Endothelial cell of umbilical vein (primary cell): ENCODE measurements around the gene MEN1. TPM values are rescaled to one million over a fixed set of nuclear protein-coding genes. Genes with fewer than 3 reads are reported as not detected.

ENCODE experiments used
- BruUV-seq: library from RNA; stranded (reverse); fragments of 400-500 nt; replicated peaks from 2 replicates; lab custom pipeline; 2021; lab: Mats Ljungman, UMichigan
- CTCF ChIA-PET: fragments of 300-600, 350-600 bp; sonication (Branson Sonifier 250); formaldehyde crosslinking; loops from one replicate; lab custom pipeline; 2021; ENCODE audit warnings: antibody characterized with exemption, inconsistent platforms; lab: Charles Lee
- POLR2A ChIA-PET: fragments of 300-600, 350-600 bp; sonication (Branson Sonifier 250); formaldehyde crosslinking; loops from one replicate; lab custom pipeline; 2021; ENCODE audit warnings: antibody characterized with exemption, inconsistent platforms; lab: Charles Lee
- DNase-seq: peaks from one replicate; pipeline ENCODE4 v3.0.0-alpha.2; 2011; ENCODE audit warnings: low read depth, low spot score
- FAIRE-seq: peaks from 2 replicates; lab custom pipeline; 2011; peaks lifted over from hg19 to GRCh38; lab: Jason Lieb, UNC
- H2AFZ ChIP-seq: 2 replicates; pipeline ENCODE4 v1.6.0; 2012; ENCODE audit warnings: low read depth, low read length, control low read depth, inconsistent platforms
- H3K27ac ChIP-seq: 2 replicates; pipeline ENCODE4 v1.5.1; 2011; ENCODE audit warnings: low read depth, mild to moderate bottlenecking, control low read depth, low read length, moderate library complexity; ENCODE audit not compliant: insufficient read depth
- H3K27me3 ChIP-seq, 2 experiments: 2 replicates each; pipeline versions ENCODE4 v1.6.0 to v1.6.1; 2011; ENCODE audit warnings: low read length in 2 of 2, mixed read lengths in 1 of 2; ENCODE audit not compliant: control insufficient read depth in 2 of 2, insufficient read depth in 2 of 2
- H3K36me3 ChIP-seq, 2 experiments: 2 replicates in 1 of 2; 3 replicates in 1 of 2; pipeline ENCODE4 v1.5.1; 2011; ENCODE audit warnings: low read length in 2 of 2, mild to moderate bottlenecking in 1 of 2, moderate library complexity in 1 of 2; ENCODE audit not compliant: control insufficient read depth in 2 of 2, insufficient read depth in 2 of 2; ENCODE audit errors: extremely low read depth in 1 of 2
- H3K4me1 ChIP-seq: 3 replicates; pipeline ENCODE4 v1.5.1; 2011; ENCODE audit warnings: mild to moderate bottlenecking, low read length; ENCODE audit not compliant: control insufficient read depth, insufficient read depth; ENCODE audit errors: extremely low read depth
- H3K4me2 ChIP-seq: 2 replicates; pipeline ENCODE4 v1.6.1; 2011; ENCODE audit warnings: low read length, control low read depth, mixed read lengths; ENCODE audit not compliant: insufficient read depth
- H3K4me3 ChIP-seq, 3 experiments: fragments of 200-600 bp in 1 of 3; sonication (generic), shearing (Covaris generic) in 1 of 3; replicated peaks in 1 of 3; 2 replicates each; pipeline ENCODE4 v1.5.1; 2011 to 2016; ENCODE audit warnings: control low read depth in 3 of 3, low read length in 3 of 3, mild to moderate bottlenecking in 2 of 3, inconsistent platforms in 1 of 3, low read depth in 1 of 3, moderate library complexity in 1 of 3; ENCODE audit not compliant: insufficient read depth in 1 of 3
- H3K79me2 ChIP-seq: 2 replicates; pipeline ENCODE4 v1.6.0; 2012; ENCODE audit warnings: low read length, inconsistent platforms; ENCODE audit not compliant: control insufficient read depth, insufficient read depth
- H3K9ac ChIP-seq: replicated peaks from 2 replicates; pipeline ENCODE3; 2011; ENCODE audit warnings: low read length, control low read depth; ENCODE audit not compliant: insufficient read depth; ENCODE audit errors: extremely low read depth
- H3K9me1 ChIP-seq: replicated peaks from 3 replicates; pipeline ENCODE4 v1.6.0; 2011; ENCODE audit warnings: mild to moderate bottlenecking, low read length; ENCODE audit not compliant: control insufficient read depth, insufficient read depth; ENCODE audit errors: extremely low read depth
- H3K9me3 ChIP-seq: replicated peaks from 2 replicates; pipeline ENCODE4 v1.5.1; 2012; ENCODE audit warnings: low read length, inconsistent platforms; ENCODE audit not compliant: control insufficient read depth, insufficient read depth
- H4K20me1 ChIP-seq: replicated peaks from 2 replicates; pipeline ENCODE3; 2011; ENCODE audit warnings: mild to moderate bottlenecking, low read length; ENCODE audit not compliant: control insufficient read depth, insufficient read depth; ENCODE audit errors: extremely low read depth
- FOS ChIP-seq: IDR thresholded peaks from 2 replicates; pipeline ENCODE4 v1.6.1; 2011; ENCODE audit warnings: mild to moderate bottlenecking, low read length, moderate library complexity, borderline replicate concordance; ENCODE audit not compliant: insufficient read depth
- JUN ChIP-seq: IDR thresholded peaks from 2 replicates; pipeline ENCODE4 v1.6.1; 2011; ENCODE audit warnings: borderline replicate concordance, low read depth; ENCODE audit not compliant: insufficient read length, insufficient read depth
- POLR2A ChIP-seq: IDR thresholded peaks from 2 replicates; pipeline ENCODE4 v1.6.1; 2012; ENCODE audit warnings: low read depth, mild to moderate bottlenecking, control low read depth, low read length
- POLR2AphosphoS5 ChIP-seq: IDR thresholded peaks from 2 replicates; pipeline ENCODE4 v1.6.1; 2012; ENCODE audit warnings: low read depth, mild to moderate bottlenecking, control low read depth, low read length, moderate library complexity; ENCODE audit not compliant: insufficient read depth
- dilution Hi-C: fragments of 300-500 bp; cut with MboI; formaldehyde crosslinking; loops from one replicate; pipeline ENCODE4 v1.15.0; 2019; ENCODE audit warnings: low sequenced_read_pairs; ENCODE audit not compliant: extremely low pct_ligation_motif_present
- intact Hi-C: fragments of 100-400 bp; cut with micrococcal nuclease; formaldehyde crosslinking; loops from one replicate; pipeline ENCODE4 v1.10.0; 2022
- polyA plus RNA-seq, 4 experiments: library from polyadenylated mRNA; depleted of rRNA in 3 of 4; stranded (reverse) in 3 of 4; unstranded in 1 of 4; fragments of >200 nt; gene quantifications; 2 replicates each; pipeline versions ENCODE4 v1.2.1 to v1.2.3, GENCODE V29; 2011 to 2012; ENCODE audit warnings: missing spikeins in 1 of 4
- total RNA-seq: library from RNA; stranded (reverse); gene quantifications from 2 replicates; pipeline ENCODE4 v1.2.3, GENCODE V29; 2021
- TF ChIP-seq, protein P1 (sequence below): IDR thresholded peaks from 2 replicates; pipeline ENCODE4 v1.6.1; 2011; ENCODE audit not compliant: insufficient read depth, insufficient read length
- TF ChIP-seq, protein P2 (sequence below), 2 donors: IDR thresholded peaks; 1 replicate in 1 of 2; 2 replicates in 1 of 2; pipeline ENCODE4 v1.5.1; 2011; ENCODE audit warnings: low read length in 2 of 2, mild to moderate bottlenecking in 2 of 2, moderate library complexity in 2 of 2, control low read depth in 1 of 2, inconsistent platforms in 1 of 2, low read depth in 1 of 2; ENCODE audit not compliant: insufficient read depth in 1 of 2; ENCODE audit errors: extremely low read depth in 1 of 2

MEN1 gene
- total and polyA plus RNA-seq, 2 donors (not counting 3 experiments of a cell fraction or from before 2014, with no cell fraction given) = 41.1 to 43.1 TPM

DNA sequence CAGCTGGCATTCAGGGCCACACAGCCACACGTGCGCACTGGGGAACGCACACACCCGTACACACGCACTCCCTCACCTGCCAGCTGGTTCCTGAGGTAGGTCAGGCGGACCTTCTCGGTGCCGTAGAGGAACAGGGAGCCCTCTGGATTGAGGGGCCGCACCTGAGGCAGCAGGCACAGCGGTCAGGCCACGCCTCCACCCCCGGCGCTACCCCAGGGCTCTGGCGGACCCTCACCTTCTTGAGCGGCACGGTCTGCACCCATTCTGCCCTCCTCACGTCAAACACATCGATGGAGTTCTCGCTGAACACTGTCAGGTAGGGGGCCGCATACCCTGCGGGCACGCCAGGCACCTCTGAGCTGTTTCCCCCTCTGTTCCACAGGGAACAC, 17.1 kb upstream of the MEN1 start:
- Histone ChIP-seq H3K36me3 (no peaks in the 10 kb centered on the region), H2AFZ (no peak overlapping the region), H3K4me3 (no peak overlapping the region), H3K79me2 (no peaks in the 10 kb centered on the region), H3K27me3 (peaks cover 0 to 3% of the 10 kb centered on the region in 2 experiments), H3K27ac (no peak overlapping the region), H3K4me2 (no peak overlapping the region), H3K9ac (no peak overlapping the region), H3K9me3 (no peaks in the 10 kb centered on the region), H4K20me1 (no peaks in the 10 kb centered on the region), H3K9me1 (no peaks in the 10 kb centered on the region), H3K4me1 (no peaks in the 10 kb centered on the region)
- dilution Hi-C loops = no loop called here
- FAIRE-seq = no peak
- CTCF ChIA-PET = interaction anchor here (0.8 kb wide), 1 partner anchor 11 kb away, joined by 3 read pairs; no protein-coding TSS in a partner anchor
- no peak for TF ChIP-seq POLR2A
- TF ChIP-seq, protein P1, sequence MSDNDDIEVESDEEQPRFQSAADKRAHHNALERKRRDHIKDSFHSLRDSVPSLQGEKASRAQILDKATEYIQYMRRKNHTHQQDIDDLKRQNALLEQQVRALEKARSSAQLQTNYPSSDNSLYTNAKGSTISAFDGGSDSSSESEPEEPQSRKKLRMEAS = no peak
- TF ChIP-seq POLR2AphosphoS5 = no peak
- TF ChIP-seq, protein P2, sequence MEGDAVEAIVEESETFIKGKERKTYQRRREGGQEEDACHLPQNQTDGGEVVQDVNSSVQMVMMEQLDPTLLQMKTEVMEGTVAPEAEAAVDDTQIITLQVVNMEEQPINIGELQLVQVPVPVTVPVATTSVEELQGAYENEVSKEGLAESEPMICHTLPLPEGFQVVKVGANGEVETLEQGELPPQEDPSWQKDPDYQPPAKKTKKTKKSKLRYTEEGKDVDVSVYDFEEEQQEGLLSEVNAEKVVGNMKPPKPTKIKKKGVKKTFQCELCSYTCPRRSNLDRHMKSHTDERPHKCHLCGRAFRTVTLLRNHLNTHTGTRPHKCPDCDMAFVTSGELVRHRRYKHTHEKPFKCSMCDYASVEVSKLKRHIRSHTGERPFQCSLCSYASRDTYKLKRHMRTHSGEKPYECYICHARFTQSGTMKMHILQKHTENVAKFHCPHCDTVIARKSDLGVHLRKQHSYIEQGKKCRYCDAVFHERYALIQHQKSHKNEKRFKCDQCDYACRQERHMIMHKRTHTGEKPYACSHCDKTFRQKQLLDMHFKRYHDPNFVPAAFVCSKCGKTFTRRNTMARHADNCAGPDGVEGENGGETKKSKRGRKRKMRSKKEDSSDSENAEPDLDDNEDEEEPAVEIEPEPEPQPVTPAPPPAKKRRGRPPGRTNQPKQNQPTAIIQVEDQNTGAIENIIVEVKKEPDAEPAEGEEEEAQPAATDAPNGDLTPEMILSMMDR (IDR thresholded peaks at IDR 0.05; ENCODE audit: extremely low read depth in 1 of 2, insufficient read depth in 1 of 2, low read depth in 1 of 2, low read length in 2 of 2) = no peak
- no peak for TF ChIP-seq FOS
- no peak for TF ChIP-seq JUN
- POLR2A ChIA-PET = no interaction called here
- no TSS peak for BruUV-seq
- intact Hi-C loops = no loop called here
- no peak for DNase-seq
